Measurements from ENCODE around the gene CHD1L. TPM values are rescaled to one million over a fixed set of nuclear protein-coding genes. Genes with fewer than 3 reads are reported as not detected.
"Not testable (repeated sequence)": the region's sequence is repeated elsewhere in the genome, so short reads cannot be mapped to it uniquely, and the experiment has no call there.

Gene CHD1L
- polyA plus RNA-seq (ENCODE audit: insufficient read length) = 20.2 TPM

DNA sequence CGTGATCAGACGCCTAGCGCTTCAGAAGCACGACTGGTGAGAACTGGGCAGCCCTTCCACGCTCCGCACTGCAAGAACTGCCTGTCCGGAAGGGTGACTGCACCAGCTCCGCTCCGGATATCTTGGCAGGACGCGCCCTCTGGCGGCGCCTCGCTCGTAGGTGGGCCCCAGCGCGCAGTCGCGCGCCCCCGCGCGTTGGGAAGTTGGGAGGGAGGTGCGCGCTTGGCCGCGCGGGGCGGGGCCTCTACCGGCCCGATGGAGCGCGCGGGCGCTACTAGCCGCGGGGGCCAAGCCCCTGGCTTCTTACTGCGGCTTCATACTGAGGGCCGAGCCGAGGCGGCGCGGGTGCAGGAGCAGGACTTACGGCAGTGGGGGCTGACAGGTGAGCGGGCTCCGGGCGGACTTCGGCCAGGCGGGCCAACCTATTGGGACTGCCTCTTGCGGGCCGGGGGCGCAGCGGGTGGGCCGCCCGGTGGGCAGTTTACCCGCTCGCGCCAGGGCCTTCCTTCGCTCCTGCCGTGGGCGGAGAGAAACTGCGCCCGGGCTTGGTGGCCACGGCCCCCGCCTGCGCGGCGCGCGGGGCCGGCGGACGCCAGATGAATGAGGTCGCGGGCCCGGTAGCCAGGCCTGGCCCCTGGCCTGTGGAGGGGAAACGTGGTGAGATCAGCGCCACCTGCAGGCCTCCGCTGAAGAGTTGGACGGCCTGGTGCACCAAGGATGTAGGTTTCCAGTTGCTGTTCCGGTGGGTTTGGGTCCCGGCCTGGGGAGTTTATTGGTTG lies at the start of gene CHD1L:
Gene CHD1L (plus strand): TSS at position 236 of the 779 bp plus-strand sequence. CDS start 20 bp downstream, at position 256.
- DNase-seq (ENCODE audit: low read depth) = peak; percentile 89

DNA sequence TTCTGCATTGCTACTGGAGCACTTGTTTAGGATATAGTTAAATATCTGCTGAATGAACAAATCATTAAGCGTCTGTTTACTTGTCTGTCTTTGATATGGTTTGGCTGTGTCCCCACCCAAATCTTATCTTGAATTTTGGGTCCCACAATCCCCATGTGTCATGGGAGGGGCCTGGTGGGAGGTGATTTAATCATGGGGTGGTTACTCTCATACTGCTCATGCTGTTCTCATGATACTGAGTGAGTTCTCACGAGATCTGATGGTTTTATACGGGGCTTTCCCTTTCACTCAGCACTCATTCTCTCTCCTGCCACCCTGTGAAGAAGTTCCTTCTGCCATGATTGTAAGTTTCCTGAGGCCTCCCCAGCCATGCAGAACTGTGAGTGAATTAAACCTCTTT lies 45.2 kb upstream of the CHD1L start:
- DNase-seq (ENCODE audit: low read depth) = not testable (repeated sequence)

DNA sequence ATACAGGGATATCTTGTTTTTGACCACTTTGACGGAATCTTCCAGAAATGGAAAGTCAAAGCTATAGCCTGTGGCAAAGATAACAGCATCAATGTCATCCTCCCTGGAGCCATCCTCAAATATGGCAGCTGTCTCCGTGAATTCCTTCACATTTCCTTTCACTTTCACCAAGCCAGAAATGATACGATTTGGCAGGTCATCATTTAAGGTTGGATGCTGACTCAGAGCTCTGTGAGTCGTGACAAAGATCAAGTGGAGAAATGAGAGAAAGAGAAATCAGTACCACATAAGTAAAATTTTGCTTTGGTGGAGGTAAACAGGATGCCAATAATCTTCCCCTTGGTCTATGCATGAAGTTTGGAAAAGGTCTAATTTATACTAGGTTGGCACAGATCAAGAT lies 41.2 kb upstream of the CHD1L start:
- DNase-seq (ENCODE audit: low read depth) = no peak

- no peak for DNase-seq (ENCODE audit: low read depth)
Measured at GRCh38 chr1:147201786-147202185, 40.7 kb upstream of the CHD1L start.

GRCh38 chr1:147202576-147202975 lies 39.9 kb upstream of the CHD1L start:
- no peak for DNase-seq (ENCODE audit: low read depth)

DNA sequence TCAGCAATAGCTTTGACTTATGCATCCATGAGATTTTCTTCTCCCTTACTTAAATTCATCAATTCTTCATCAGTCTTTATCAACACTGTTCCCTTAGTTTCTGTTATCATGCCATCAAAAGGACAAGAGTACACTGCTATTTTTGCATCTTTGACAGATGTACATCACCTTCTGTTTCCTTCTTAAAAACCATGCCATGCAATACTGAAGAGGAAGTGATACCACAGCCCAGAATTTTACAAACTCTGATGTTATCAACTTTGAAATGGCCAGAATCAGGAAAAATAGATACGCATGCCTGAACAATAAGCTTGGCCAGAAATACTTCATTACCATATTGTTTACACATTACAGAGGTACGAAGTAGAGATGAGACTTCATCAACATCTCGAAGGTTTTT lies 38.4 kb upstream of the CHD1L start:
- DNase-seq (ENCODE audit: low read depth) = no peak

- no peak for DNase-seq (ENCODE audit: low read depth)
Measured at GRCh38 chr1:147207192-147207591, 35.3 kb upstream of the CHD1L start.

GRCh38 chr1:147208619-147209018 lies 33.9 kb upstream of the CHD1L start:
- no peak for DNase-seq (ENCODE audit: low read depth)

DNA sequence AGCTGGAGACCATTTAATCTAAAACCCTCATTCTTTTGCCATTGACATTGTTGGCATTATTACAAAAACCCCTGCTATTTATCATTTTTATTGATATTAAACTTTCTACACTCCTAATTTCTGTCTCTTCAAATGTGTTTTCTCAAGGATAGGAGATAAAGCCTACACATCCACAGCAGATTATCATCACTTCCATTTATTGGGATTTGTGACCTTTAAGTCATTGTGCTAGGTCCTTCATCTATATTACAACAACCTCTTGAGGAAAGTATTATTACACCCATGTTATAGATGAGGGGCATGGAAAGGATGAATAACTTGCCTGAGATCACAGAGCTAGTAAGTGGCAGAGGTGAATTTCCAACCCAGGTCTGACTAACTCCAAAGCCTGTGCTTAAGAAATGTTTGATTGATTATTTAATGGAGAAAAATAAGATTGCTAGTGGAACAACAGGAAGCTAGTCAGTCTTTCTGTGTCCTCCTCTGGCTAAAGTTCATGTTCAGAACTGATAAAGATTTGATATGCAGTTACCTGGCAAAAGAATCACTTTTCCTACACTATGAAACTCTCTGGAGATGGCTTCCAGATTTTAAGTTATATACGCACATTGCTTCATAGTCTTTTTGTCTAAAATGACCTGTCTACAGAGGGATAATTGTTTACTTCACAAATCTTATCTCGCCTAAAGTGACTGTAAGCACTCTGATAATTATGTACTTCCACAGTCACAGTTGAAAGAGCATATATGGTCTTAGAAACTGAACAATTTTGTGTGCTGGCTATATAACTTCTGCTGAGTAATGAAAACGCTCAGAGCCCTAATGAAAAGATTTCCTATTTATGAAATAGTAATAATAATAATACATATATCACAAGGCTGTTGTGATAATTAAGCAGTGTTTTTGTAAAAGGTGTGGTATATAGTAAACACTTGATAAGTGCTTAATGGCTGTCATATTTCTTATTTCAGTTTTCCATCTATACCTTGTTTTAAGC lies 32.4 kb upstream of the CHD1L start:
- DNase-seq (ENCODE audit: low read depth) = no peak

DNA sequence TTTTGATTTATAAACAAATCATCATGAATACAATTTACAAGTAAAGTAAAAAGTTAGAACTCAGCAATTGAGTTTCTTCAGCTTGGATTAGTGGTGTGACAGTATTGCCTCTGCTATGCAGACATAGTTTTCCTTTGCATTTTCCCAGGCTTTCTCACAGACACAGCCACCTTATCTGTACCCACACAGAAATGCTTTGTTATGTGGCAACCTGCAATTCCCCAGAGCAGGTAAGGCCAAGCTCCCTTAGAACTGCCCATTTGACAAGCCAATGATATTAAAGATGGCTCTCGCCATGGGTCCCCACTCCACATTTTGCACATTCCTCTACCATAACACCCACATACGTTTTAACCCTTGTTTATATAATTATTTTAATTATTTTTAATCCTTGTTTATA lies 31.5 kb upstream of the CHD1L start:
- DNase-seq (ENCODE audit: low read depth) = no peak

GRCh38 chr1:147211577-147211976 lies 30.9 kb upstream of the CHD1L start:
- no peak for DNase-seq (ENCODE audit: low read depth)

DNA sequence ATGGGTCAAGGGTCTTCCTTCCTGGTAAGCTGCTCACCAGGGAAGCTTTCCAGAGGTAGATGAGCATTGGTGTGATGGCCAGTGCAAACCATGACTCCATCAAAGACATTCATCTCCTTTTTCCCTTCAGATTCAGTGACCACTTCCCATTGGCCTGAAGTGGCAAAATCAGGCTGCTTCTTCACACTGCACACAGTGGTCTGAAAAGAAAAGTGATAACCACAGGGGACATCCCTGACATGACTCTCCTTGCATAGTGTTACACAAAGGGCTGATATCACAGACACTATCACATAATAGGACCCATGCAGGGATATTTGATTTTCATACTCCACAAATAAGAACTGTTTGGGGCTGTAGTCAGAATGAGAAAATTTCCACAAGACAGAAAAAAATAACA lies 29.2 kb upstream of the CHD1L start:
- no peak for DNase-seq (ENCODE audit: low read depth)

DNA sequence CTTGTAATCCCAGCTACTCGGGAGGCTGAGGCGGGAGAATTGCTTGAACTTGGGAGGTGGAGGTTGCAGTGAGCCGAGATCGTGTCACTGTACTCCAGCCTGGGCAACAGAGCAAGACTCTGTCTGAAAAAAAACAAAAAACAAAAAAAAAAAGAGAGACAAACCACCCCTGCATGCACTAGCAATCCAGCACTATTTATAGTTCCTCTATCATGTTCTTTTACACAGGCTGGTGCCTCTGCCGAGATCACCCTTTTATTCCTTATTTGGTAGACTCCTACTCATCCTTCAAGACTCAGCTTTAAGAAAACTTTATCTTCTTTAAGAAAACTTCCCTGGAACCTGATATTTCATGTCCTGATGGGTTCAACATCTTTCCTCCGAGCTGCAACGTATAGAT lies 28.2 kb upstream of the CHD1L start:
- DNase-seq (ENCODE audit: low read depth) = no peak

- DNase-seq (ENCODE audit: low read depth) = no peak
Measured at GRCh38 chr1:147214842-147215539, 27.5 kb upstream of the CHD1L start.

- DNase-seq (ENCODE audit: low read depth) = no peak
Measured at GRCh38 chr1:147215540-147215916, 27.0 kb upstream of the CHD1L start.

- DNase-seq (ENCODE audit: low read depth) = no peak
Measured at GRCh38 chr1:147216124-147216523, 26.4 kb upstream of the CHD1L start.

DNA sequence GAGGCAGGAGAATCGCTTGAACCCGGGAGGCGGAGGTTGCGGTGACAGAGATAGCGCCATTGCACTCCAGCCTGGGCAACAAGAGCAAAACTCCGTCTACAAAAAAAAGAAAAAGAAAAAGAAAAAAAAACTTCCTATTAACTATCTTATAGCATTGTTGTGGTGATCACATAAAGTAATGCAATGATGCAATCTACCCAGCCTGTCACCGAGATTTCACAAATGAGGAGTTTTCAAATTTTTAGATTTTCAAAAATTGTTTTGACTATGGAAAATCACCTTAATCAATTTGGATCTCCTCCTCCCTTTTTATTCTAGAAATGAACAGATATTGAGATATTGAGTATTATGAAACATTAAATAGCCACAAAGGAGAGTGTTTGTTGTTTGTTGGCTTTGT lies 25.3 kb upstream of the CHD1L start:
- no peak for DNase-seq (ENCODE audit: low read depth)

DNA sequence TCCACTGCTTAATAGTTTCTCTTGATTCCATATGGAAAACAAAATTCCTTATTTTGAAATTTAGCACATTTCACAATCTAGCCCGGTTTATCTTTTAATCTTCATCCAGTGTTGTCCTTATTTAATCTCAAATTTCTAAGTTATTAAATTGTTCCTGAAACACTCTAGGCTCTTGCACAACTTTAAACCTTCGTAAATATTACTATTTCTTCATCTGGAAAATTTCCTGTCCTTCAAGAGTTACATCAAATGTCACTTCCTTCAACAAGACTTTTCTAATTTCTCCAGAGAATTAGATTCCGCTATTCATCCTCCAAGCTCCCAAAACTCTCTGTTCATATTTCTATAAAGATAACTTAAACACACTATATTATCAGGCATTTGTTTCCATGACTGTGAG lies 23.9 kb upstream of the CHD1L start:
- no peak for DNase-seq (ENCODE audit: low read depth)

DNA sequence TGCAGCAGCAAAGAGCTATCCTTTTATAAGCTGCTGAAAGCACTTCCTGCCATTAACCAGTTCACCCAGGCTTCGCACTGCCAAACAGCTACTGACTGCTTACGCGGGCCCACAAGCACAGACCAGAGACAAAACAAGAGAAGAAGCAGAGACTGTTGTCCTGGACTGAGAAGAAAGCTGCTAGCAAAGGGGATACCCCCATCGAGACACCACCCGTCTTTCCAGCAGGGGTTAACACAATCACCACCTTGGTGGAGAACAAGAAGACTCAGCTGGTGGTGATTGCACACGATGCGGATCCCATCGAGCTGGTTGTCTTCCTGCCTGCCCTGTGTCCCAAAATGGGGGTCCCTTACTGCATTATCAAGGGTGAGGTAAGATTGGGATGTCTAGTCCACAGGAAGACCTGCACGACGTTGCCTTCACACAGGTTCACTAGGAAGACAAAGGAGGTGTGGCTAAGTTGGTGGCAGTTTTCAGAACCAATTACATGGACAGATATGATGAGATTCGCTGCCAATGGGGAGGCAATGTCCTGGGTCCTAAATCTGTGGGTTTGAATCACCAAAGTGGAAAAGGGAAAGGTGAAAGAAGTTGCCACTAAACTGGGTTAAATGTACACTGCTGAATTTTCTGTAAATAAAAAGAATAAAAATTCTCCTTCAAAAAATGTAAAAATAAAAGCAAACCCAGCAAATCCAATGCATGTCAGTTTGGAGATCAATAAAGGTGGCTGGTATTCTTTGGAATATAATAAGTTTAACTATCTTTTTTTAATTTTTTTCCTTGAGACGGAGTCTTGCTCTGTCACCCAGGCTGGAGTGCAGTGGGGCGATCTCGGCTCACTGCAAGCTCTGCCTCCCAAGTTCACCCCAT lies 18.5 kb upstream of the CHD1L start:
- no peak for DNase-seq (ENCODE audit: low read depth)

DNA sequence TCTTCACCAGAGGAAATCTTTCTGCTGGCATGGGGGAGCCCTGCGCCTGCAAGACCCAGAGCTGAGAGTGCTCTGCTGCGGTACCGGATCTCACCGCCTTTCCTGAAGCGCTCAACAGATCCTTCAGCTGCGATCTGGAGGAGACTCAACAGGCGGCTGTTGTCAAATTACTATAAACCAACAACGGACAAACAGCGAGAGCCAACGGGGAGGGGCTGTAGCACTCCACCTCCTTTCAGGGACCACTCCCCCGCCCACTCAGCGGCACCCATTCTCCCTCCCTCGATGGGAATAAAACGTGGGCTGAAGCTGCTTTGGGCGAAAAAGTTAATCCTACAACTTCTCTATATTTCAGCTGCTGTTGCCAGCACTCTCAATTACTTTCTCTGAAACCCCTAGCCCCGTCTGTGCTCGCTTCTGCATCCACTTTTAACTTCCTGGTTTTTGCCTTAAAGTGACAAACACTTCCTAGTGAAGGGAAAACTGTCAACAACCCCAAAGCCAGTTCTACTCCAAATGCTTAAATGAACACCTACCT lies 17.2 kb upstream of the CHD1L start, which contains the start of gene FMO5:
Gene FMO5 (minus strand): TSS at position 147 of the 538 bp plus-strand sequence. CDS start 310 bp downstream, outside the sequence.
- peak; percentile 59 for DNase-seq (ENCODE audit: low read depth)

DNA sequence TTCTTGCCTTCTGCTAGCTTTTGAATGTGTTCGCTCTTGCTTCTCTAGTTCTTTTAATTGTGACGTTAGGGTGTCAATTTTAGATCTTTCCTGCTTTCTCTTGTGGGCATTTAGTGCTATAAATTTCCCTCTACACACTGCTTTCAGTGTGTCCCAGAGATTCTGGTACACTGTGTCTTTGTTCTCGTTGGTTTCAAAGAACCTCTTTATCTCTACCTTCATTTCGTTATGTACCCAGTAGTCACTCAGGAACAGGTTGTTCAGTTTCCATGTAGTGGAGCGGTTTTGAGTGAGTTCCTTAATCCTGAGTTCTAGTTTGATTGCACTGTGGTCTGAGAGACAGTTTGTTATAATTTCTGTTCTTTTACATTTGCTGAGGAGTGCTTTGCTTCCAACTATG lies 11.5 kb upstream of the CHD1L start:
- DNase-seq (ENCODE audit: low read depth) = not testable (repeated sequence)

All from forelimb muscle (tissue), 1 donor.